Caco-2 (cell line): ENCODE results near the gene RBPMS2. TPM values are rescaled to one million over a fixed set of nuclear protein-coding genes. Genes with fewer than 3 reads are reported as not detected.

Experiments
- BruUV-seq: library from RNA; stranded (reverse); fragments of 400-500 nt; replicated peaks from 2 replicates; lab custom pipeline; 2021; lab: Mats Ljungman, UMichigan
- CTCF ChIA-PET: fragments of 300-600 bp; sonication (Branson Sonifier 250); formaldehyde crosslinking; loops from one replicate; lab custom pipeline; 2022; ENCODE audit warnings: antibody characterized with exemption; lab: Charles Lee
- POLR2A ChIA-PET: fragments of 300-600 bp; sonication (Branson Sonifier 250); formaldehyde crosslinking; loops from one replicate; lab custom pipeline; 2022; ENCODE audit warnings: antibody characterized with exemption; lab: Charles Lee
- DNase-seq, 2 experiments: peaks; one replicate each; pipeline versions ENCODE4 v3.0.0 to v3.0.0-alpha.2; 2020 to 2022
- H3K27me3 ChIP-seq: replicated peaks from 2 replicates; pipeline ENCODE4 v1.6.0; 2011; ENCODE audit warnings: low read length; ENCODE audit not compliant: control insufficient read depth, insufficient read depth
- H3K36me3 ChIP-seq: 2 replicates; pipeline ENCODE4 v1.5.1; 2011; ENCODE audit warnings: low read length; ENCODE audit not compliant: control insufficient read depth, insufficient read depth
- H3K4me1 ChIP-seq: fragments of 250-450 bp; sonication (Bioruptor Pico); 2 replicates; pipeline ENCODE4 v1.5.1; 2020; ENCODE audit warnings: mild to moderate bottlenecking
- H3K4me3 ChIP-seq: 2 replicates; pipeline ENCODE4 v1.5.1; 2011; ENCODE audit warnings: low read depth, mild to moderate bottlenecking, control low read depth, low read length
- H3K9me3 ChIP-seq: fragments of 250-450 bp; sonication (Bioruptor Pico); 2 replicates; pipeline ENCODE4 v1.5.1; 2020; ENCODE audit warnings: mild to moderate bottlenecking, moderate library complexity
- H3K27ac Mint-ChIP-seq: one replicate; pipeline ENCODE4 v1.8.0; 2022; ENCODE audit warnings: mixed read lengths; ENCODE audit not compliant: unreplicated experiment
- H3K27me3 Mint-ChIP-seq: one replicate; pipeline ENCODE4 v1.8.0; 2022; ENCODE audit warnings: mixed read lengths; ENCODE audit not compliant: insufficient read depth, unreplicated experiment
- H3K36me3 Mint-ChIP-seq: one replicate; pipeline ENCODE4 v1.8.0; 2022; ENCODE audit warnings: mild to moderate bottlenecking, mixed read lengths; ENCODE audit not compliant: insufficient read depth, unreplicated experiment
- H3K4me1 Mint-ChIP-seq: one replicate; pipeline ENCODE4 v1.8.0; 2022; ENCODE audit warnings: low read depth, mixed read lengths; ENCODE audit not compliant: unreplicated experiment
- H3K4me3 Mint-ChIP-seq: one replicate; pipeline ENCODE4 v1.8.0; 2022; ENCODE audit warnings: mild to moderate bottlenecking, moderate library complexity, mixed read lengths; ENCODE audit not compliant: unreplicated experiment
- H3K9me3 Mint-ChIP-seq: one replicate; pipeline ENCODE4 v1.8.0; 2022; ENCODE audit warnings: mixed read lengths; ENCODE audit not compliant: unreplicated experiment
- CTCF ChIP-seq, 2 experiments: fragments of 200-600 bp in 1 of 2; IDR thresholded peaks; 1 replicate in 1 of 2; 2 replicates in 1 of 2; pipeline versions ENCODE4 v1.5.1 to v1.8.0; 2011 to 2022; ENCODE audit warnings: antibody characterized with exemption in 1 of 2, control low read depth in 1 of 2, inconsistent platforms in 1 of 2, low read depth in 1 of 2, low read length in 1 of 2, mild to moderate bottlenecking in 1 of 2, moderate library complexity in 1 of 2; ENCODE audit not compliant: insufficient read depth in 1 of 2, severe bottlenecking in 1 of 2, unreplicated experiment in 1 of 2
- intact Hi-C: fragments of 100-400 bp; cut with micrococcal nuclease; formaldehyde crosslinking; loops from one replicate; pipeline ENCODE4 v1.10.0; 2022; ENCODE audit not compliant: unreplicated experiment
- total RNA-seq: library from RNA; stranded (reverse); gene quantifications from 2 replicates; pipeline ENCODE4 v1.2.3, GENCODE V29; 2022

RBPMS2 gene
- total RNA-seq, 1 experiment from 2014 or later = 9.3 TPM

- 0 out of 2 replicates have a peak, but pooled peaks cover 8% of the 10 kb centered on the region for H3K4me1 ChIP-seq
- no peaks in the 10 kb centered on the region for H3K36me3 ChIP-seq
- no peaks in the 10 kb centered on the region for H3K27me3 Mint-ChIP-seq
- no TSS peak for BruUV-seq
- no peaks in the 10 kb centered on the region for H3K36me3 Mint-ChIP-seq
- CTCF ChIA-PET = interaction anchor here (0.5 to 2.8 kb wide), 12 partner anchors 10 to 234 kb away, joined by 3 to 39 read pairs (median 4); partner anchors contain the start of gene PIF1
- no peak for DNase-seq
- TF ChIP-seq CTCF (IDR thresholded peaks at IDR 0.05; ENCODE audit: insufficient read depth in 1 of 2, low read depth in 1 of 2, low read length in 1 of 2, severe bottlenecking in 1 of 2, unreplicated experiment in 1 of 2) = no peak
- no peak overlapping the region for H3K27ac Mint-ChIP-seq
- H3K4me3 ChIP-seq = no peak overlapping the region
- intact Hi-C loops = loop anchor here (1.0 kb wide), 1 partner anchor 79 kb away; no protein-coding TSS in a partner anchor
- H3K4me3 Mint-ChIP-seq = no peak overlapping the region
- H3K9me3 ChIP-seq = no peaks in the 10 kb centered on the region
- POLR2A ChIA-PET = no interaction called here
- no peaks in the 10 kb centered on the region for H3K27me3 ChIP-seq
- no peaks in the 10 kb centered on the region for H3K9me3 Mint-ChIP-seq
- peaks cover 8% of the 10 kb centered on the region for H3K4me1 Mint-ChIP-seq
These were observed 35.3 kb upstream of the RBPMS2 start for GRCh38 chr15:64810497-64811326.

- Histone ChIP-seq H3K27me3 (no peaks in the 10 kb centered on the region), H3K4me1 (0 out of 2 replicates have a peak, but pooled peaks cover 8% of the 10 kb centered on the region), H3K4me3 (no peak overlapping the region), H3K36me3 (no peaks in the 10 kb centered on the region), H3K9me3 (no peaks in the 10 kb centered on the region)
- intact Hi-C loops = loop anchor here (1.0 kb wide), 1 partner anchor 79 kb away; no protein-coding TSS in a partner anchor
- Mint-ChIP-seq H3K27me3 (no peaks in the 10 kb centered on the region), H3K9me3 (no peaks in the 10 kb centered on the region), H3K36me3 (no peaks in the 10 kb centered on the region), H3K4me3 (no peak overlapping the region), H3K4me1 (peaks cover 8% of the 10 kb centered on the region), H3K27ac (no peak overlapping the region)
- BruUV-seq = no TSS peak
- CTCF ChIA-PET = interaction anchor here (0.5 to 2.8 kb wide), 12 partner anchors 9 to 234 kb away, joined by 3 to 39 read pairs (median 4); partner anchors contain the start of gene PIF1
- POLR2A ChIA-PET = no interaction called here
- DNase-seq = peak; percentile 76 to 83
- peak; percentile 85 to 95 for TF ChIP-seq CTCF (IDR thresholded peaks at IDR 0.05; ENCODE audit: insufficient read depth in 1 of 2, low read depth in 1 of 2, low read length in 1 of 2, severe bottlenecking in 1 of 2, unreplicated experiment in 1 of 2)
These were observed 34.5 kb upstream of the RBPMS2 start for GRCh38 chr15:64809649-64810496.
